ENCODE results near the gene BLVRB. TPM values are rescaled to one million over a fixed set of nuclear protein-coding genes. Genes with fewer than 3 reads are reported as not detected.
A peak's percentile ranks its signal among the peaks of the same experiment; 100 is the strongest.
"Not testable (repeated sequence)": the region's sequence is repeated elsewhere in the genome, so short reads cannot be mapped to it uniquely, and the experiment has no call there.

The BLVRB gene
- total RNA-seq, 1 experiment from 2014 or later = 204 TPM

DNA sequence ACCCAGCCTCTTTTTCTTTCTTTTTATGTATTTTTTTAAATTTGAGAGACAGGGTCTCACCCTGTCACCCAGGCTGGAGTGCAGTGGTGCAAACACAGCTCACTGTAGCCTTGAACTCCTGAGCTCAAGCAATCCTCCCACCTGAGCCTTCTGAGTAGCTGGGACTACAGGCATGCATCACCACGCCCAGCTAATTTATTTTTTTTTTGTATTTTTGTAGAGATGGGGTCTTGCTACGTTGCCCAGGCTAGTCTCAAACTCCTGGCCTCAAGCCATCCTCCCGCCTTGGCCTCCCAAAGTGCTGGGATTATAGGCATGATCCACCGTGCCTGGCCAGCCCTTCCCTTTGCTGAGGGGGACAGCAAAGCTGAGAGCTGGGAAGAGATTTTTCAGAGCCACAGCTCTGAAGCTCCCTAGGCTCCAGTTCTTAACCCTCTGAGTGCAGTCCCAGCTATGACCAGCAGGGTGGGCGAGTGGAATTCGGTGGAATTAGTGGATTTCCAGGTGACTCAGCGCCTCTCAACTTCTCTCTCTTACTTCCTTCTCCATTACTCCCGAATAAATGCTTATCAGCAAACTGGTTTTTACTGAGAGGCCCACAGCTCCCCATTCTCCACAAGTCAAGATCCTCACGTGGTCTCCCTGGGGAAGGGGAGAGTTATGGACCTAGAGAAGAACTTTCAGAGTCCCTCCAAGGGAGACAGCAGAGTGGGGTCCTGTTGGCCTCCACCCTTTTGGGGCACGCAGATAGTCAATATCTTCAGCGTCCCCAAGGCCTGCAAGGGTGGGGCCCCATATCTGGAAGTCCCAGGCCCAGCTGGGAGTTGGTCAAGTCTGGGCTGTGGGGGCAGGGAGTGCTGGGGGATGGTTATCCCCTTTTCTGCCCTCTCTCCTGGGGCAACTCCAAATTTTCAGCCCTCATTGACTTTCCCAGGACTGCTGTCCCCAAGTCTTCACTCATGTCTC is 1.2 kb downstream of the BLVRB start:
- Histone ChIP-seq H3K27me3 (ENCODE audit: insufficient read depth, low read depth) (no peaks in the 10 kb centered on the region), H3K79me2 (ENCODE audit: low read depth) (peaks cover 40% of the 10 kb centered on the region), H3K27ac (peak overlapping the region; percentile 98), H3F3A (ENCODE audit: insufficient read depth, low read depth) (peaks cover 31% of the 10 kb centered on the region), H2AFZ (peak overlapping the region; percentile 83), H3K36me3 (ENCODE audit: low read depth) (no peaks in the 10 kb centered on the region), H3K4me1 (replicated peaks; ENCODE audit: insufficient read depth) (peaks cover 22% of the 10 kb centered on the region), H3K9me3 (ENCODE audit: insufficient read depth, low read depth) (no peaks in the 10 kb centered on the region), H3K9me2 (ENCODE audit: insufficient read depth) (no peaks in the 10 kb centered on the region), H4K20me1 (ENCODE audit: insufficient read depth) (no peaks in the 10 kb centered on the region), H3K4me3 (peak overlapping the region; percentile 82), H3K4me2 (peak overlapping the region; percentile 83)
- BruUV-seq (replicated peaks) = TSS peak; percentile 93
- intact Hi-C loops (cut with micrococcal nuclease; ENCODE audit: unreplicated experiment) = loop anchor here (1.0 to 5.0 kb wide), 6 partner anchors 20 to 140 kb away; partner anchors contain the start of genes C19orf47, PLD3 and SERTAD3
- ChIA-PET CTCF (interaction anchor here (0.6 to 2.3 kb wide), 14 partner anchors 22 to 612 kb away, joined by 3 to 15 read pairs (median 4); no protein-coding TSS in a partner anchor), POLR2A (ENCODE audit: unreplicated experiment) (interaction anchor here (0.6 to 1.7 kb wide), 11 partner anchors 31 to 889 kb away, joined by 3 to 17 read pairs (median 6); partner anchors contain the start of genes C19orf47, PLD3 and SERTAD1)
- peak; percentile 89 to 93 for DNase-seq
- TF ChIP-seq EZH2 (IDR thresholded peaks at IDR 0.05; ENCODE audit: low read depth) = no peak
- TF ChIP-seq, protein P1, sequence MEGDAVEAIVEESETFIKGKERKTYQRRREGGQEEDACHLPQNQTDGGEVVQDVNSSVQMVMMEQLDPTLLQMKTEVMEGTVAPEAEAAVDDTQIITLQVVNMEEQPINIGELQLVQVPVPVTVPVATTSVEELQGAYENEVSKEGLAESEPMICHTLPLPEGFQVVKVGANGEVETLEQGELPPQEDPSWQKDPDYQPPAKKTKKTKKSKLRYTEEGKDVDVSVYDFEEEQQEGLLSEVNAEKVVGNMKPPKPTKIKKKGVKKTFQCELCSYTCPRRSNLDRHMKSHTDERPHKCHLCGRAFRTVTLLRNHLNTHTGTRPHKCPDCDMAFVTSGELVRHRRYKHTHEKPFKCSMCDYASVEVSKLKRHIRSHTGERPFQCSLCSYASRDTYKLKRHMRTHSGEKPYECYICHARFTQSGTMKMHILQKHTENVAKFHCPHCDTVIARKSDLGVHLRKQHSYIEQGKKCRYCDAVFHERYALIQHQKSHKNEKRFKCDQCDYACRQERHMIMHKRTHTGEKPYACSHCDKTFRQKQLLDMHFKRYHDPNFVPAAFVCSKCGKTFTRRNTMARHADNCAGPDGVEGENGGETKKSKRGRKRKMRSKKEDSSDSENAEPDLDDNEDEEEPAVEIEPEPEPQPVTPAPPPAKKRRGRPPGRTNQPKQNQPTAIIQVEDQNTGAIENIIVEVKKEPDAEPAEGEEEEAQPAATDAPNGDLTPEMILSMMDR (conservative IDR thresholded peaks at IDR 0.05) = peak; percentile 94

DNA sequence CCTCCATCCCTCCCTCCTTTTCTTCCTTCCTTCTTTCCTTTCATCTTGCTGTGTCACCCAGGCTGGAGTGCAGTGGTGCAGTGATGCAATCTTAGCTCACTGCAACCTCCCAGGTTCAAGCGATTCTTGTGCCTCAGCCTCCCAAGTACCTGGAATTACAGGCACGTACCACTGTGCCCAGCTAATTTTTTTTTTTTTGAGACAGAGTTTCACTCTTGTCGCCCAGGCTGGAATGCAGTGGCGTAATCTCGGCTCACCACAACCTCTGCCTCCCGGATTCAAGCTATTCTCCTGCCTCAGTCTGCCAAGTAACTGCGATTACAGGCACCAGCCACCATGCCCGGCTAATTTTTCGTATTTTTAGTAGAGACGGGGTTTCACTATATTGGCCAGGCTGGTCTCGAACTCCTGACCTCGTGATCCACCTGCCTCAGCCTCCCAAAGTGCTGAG is 1.9 kb downstream of the BLVRB start:
- POLR2A ChIA-PET (ENCODE audit: unreplicated experiment) = interaction anchor here (0.6 to 1.3 kb wide), 8 partner anchors 38 to 890 kb away, joined by 3 to 16 read pairs (median 6); partner anchors contain the start of genes AKT2 and SERTAD1
- peaks cover 40% of the 10 kb centered on the region for H3K79me2 ChIP-seq (ENCODE audit: low read depth)
- intact Hi-C loops (cut with micrococcal nuclease; ENCODE audit: unreplicated experiment) = loop anchor here (1.0 to 5.0 kb wide), 5 partner anchors 19 to 141 kb away; partner anchors contain the start of gene SERTAD3

DNA sequence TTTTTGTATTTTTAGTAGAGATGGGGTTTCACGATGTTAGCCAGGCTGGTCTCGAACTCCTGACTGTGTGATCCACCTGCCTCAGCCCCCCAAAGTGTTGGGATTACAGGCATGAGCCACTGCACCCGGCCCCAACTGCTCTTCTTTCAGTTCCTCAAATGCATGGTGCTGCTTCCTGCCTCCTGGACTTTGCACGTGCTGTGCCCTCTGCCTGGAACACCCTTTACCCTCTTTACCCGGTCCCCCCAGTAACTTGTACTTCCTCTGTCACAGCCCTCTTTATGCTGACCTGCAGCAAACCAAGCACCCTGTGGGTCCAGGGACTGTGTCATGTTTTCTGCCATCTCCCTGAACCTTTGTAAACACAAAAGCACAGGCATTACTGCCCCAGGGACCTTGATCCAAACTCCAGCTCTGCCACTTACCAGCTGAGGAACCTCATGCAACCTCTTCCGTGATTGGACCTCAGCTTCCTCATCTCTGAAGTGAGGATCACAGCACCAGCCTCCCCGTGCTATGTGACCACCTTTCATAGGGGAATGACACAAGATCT is 3.8 kb downstream of the BLVRB start:
- no peaks in the 10 kb centered on the region for H3K9me3 ChIP-seq (ENCODE audit: insufficient read depth, low read depth)
- no peak overlapping the region for H3K4me3 ChIP-seq
- H3K36me3 ChIP-seq (ENCODE audit: low read depth) = no peaks in the 10 kb centered on the region
- H3K4me1 ChIP-seq (replicated peaks; ENCODE audit: insufficient read depth) = peaks cover 22% of the 10 kb centered on the region
- TF ChIP-seq, protein P1 (conservative IDR thresholded peaks at IDR 0.05) = no peak
- TF ChIP-seq EZH2 (IDR thresholded peaks at IDR 0.05; ENCODE audit: low read depth) = no peak
- no peak overlapping the region for H3K4me2 ChIP-seq
- DNase-seq = no peak
- H3K27me3 ChIP-seq (ENCODE audit: insufficient read depth, low read depth) = no peaks in the 10 kb centered on the region
- no peak overlapping the region for H3K27ac ChIP-seq
- ChIA-PET POLR2A (ENCODE audit: unreplicated experiment) (no interaction called here), CTCF (no interaction called here)
- no peak overlapping the region for H2AFZ ChIP-seq
- peaks cover 40% of the 10 kb centered on the region for H3K79me2 ChIP-seq (ENCODE audit: low read depth)
- peaks cover 24% of the 10 kb centered on the region for H3F3A ChIP-seq (ENCODE audit: insufficient read depth, low read depth)
- BruUV-seq (replicated peaks) = no TSS peak
- H3K9me2 ChIP-seq (ENCODE audit: insufficient read depth) = no peaks in the 10 kb centered on the region
- intact Hi-C loops (cut with micrococcal nuclease; ENCODE audit: unreplicated experiment) = loop anchor here (5.0 kb wide), 1 partner anchor 61 kb away; no protein-coding TSS in a partner anchor
- no peaks in the 10 kb centered on the region for H4K20me1 ChIP-seq (ENCODE audit: insufficient read depth)

More for the DNA sequence above, 1.9 kb downstream of the BLVRB start:
- not testable (repeated sequence) for H3K9me3 ChIP-seq (ENCODE audit: insufficient read depth, low read depth); H3K36me3 ChIP-seq (ENCODE audit: low read depth); H2AFZ ChIP-seq; H3K27me3 ChIP-seq (ENCODE audit: insufficient read depth, low read depth); BruUV-seq (replicated peaks); H3K9me2 ChIP-seq (ENCODE audit: insufficient read depth); H4K20me1 ChIP-seq (ENCODE audit: insufficient read depth)
- peaks cover 22% of the 10 kb centered on the region for H3K4me1 ChIP-seq (replicated peaks; ENCODE audit: insufficient read depth)
- H3F3A ChIP-seq (ENCODE audit: insufficient read depth, low read depth) = peaks cover 31% of the 10 kb centered on the region
- H3K4me2 ChIP-seq = peak overlapping the region; percentile 83
- CTCF ChIA-PET = interaction anchor here (0.6 to 2.3 kb wide), 10 partner anchors 43 to 271 kb away, joined by 3 to 15 read pairs (median 3); no protein-coding TSS in a partner anchor
- peak overlapping the region; percentile 50; the same call in 1 of the 2 replicates for H3K4me3 ChIP-seq
- peak overlapping the region; percentile 98 for H3K27ac ChIP-seq
- DNase-seq = peak; percentile 76 to 85

Measured in PC-9 (cell line).